PC-3 (cell line): ENCODE measurements around the gene MRPS24. TPM values are rescaled to one million over a fixed set of nuclear protein-coding genes. Genes with fewer than 3 reads are reported as not detected.
A peak's percentile ranks its signal among the peaks of the same experiment; 100 is the strongest.

Source experiments
- ATAC-seq: fragments of 200-7000 bp; cut with Tn5 transposase; 2 replicates; pipeline ENCODE4 v1.9.1; 2020; ENCODE audit warnings: mild to moderate bottlenecking, moderate library complexity
- Bru-seq: library from RNA; stranded (reverse); fragments of 400-500 nt; gene quantifications from one replicate; lab custom pipeline; 2021; lab: Mats Ljungman, UMichigan
- BruChase-seq, 2 experiments: library from RNA; stranded (reverse); fragments of 400-500 nt; gene quantifications; one replicate each; lab custom pipeline; 2021; lab: Mats Ljungman, UMichigan
- BruUV-seq: library from RNA; stranded (reverse); fragments of 400-500 nt; replicated peaks from 2 replicates; lab custom pipeline; 2021; lab: Mats Ljungman, UMichigan
- CTCF ChIA-PET: fragments of 300-600 bp; sonication (Branson Sonifier 250); formaldehyde crosslinking; loops from one replicate; lab custom pipeline; 2022; ENCODE audit warnings: antibody characterized with exemption; lab: Charles Lee
- POLR2A ChIA-PET: fragments of 300-600 bp; sonication (Branson Sonifier 250); formaldehyde crosslinking; loops from one replicate; lab custom pipeline; 2022; ENCODE audit warnings: antibody characterized with exemption; ENCODE audit not compliant: unreplicated experiment; lab: Charles Lee
- DNase-seq: peaks from one replicate; pipeline ENCODE4 v3.0.0-alpha.2; 2015
- H2AFZ ChIP-seq: fragments of 300-600 bp; sonication (generic); 2 replicates; pipeline ENCODE4 v1.6.0; 2016; ENCODE audit warnings: antibody characterized with exemption, low read length
- H3F3A ChIP-seq: fragments of 300-600 bp; sonication (generic); one replicate; pipeline ENCODE4 v1.6.0; 2017; ENCODE audit warnings: antibody characterized with exemption, low read length, control low read depth, mild to moderate bottlenecking; ENCODE audit not compliant: unreplicated experiment
- H3K27ac ChIP-seq: fragments of 300-600 bp; sonication (generic); 2 replicates; pipeline ENCODE4 v1.5.1; 2016; ENCODE audit warnings: mild to moderate bottlenecking, low read length
- H3K27me3 ChIP-seq: fragments of 300-600 bp; sonication (generic); 2 replicates; pipeline ENCODE4 v1.6.1; 2016; ENCODE audit warnings: low read length, mixed read lengths
- H3K36me3 ChIP-seq: fragments of 300-600 bp; sonication (generic); 2 replicates; pipeline ENCODE4 v1.6.1; 2016; ENCODE audit warnings: low read depth, mixed run types, low read length, mixed read lengths
- H3K4me1 ChIP-seq: fragments of 300-600 bp; sonication (generic); 2 replicates; pipeline ENCODE4 v1.5.1; 2016; ENCODE audit warnings: low read length; ENCODE audit not compliant: insufficient read depth
- H3K4me2 ChIP-seq: fragments of 300-600 bp; sonication (generic); 2 replicates; pipeline ENCODE4 v1.6.0; 2016; ENCODE audit warnings: low read length
- H3K4me3 ChIP-seq: fragments of 300-600 bp; sonication (generic); 2 replicates; pipeline ENCODE4 v1.5.1; 2016; ENCODE audit warnings: mild to moderate bottlenecking, low read length, mixed read lengths
- H3K79me2 ChIP-seq: fragments of 300-600 bp; sonication (generic); 2 replicates; pipeline ENCODE4 v1.6.1; 2017; ENCODE audit warnings: low read length, mixed read lengths
- H3K9ac ChIP-seq: fragments of 300-600 bp; sonication (generic); 2 replicates; pipeline ENCODE4 v1.6.0; 2016; ENCODE audit warnings: mild to moderate bottlenecking, low read length
- H3K9me2 ChIP-seq: fragments of 300-600 bp; sonication (generic); replicated peaks from 2 replicates; pipeline ENCODE4 v1.6.1; 2016; ENCODE audit warnings: mixed run types, low read length, mixed read lengths
- H3K9me3 ChIP-seq: fragments of 300-600 bp; sonication (generic); 2 replicates; pipeline ENCODE4 v1.6.1; 2016; ENCODE audit warnings: low read length, mixed read lengths
- H4K20me1 ChIP-seq: fragments of 300-600 bp; sonication (generic); 2 replicates; pipeline ENCODE4 v1.6.1; 2016; ENCODE audit warnings: low read length, mixed read lengths
- EZH2 ChIP-seq: fragments of 300-600 bp; sonication (generic); IDR thresholded peaks from one replicate; pipeline ENCODE4 v1.6.1; 2017; ENCODE audit warnings: antibody characterized with exemption, mild to moderate bottlenecking, low read length; ENCODE audit not compliant: unreplicated experiment
- EZH2phosphoT487 ChIP-seq: fragments of 300-600 bp; sonication (generic); IDR thresholded peaks from 2 replicates; pipeline ENCODE4 v1.6.1; 2018; ENCODE audit warnings: mild to moderate bottlenecking, antibody characterized with exemption, low read length, borderline replicate concordance
- intact Hi-C: fragments of 100-400 bp; cut with micrococcal nuclease; formaldehyde crosslinking; loops from 2 replicates; pipeline ENCODE4 v1.9.0; 2023
- long read RNA-seq: library from polyadenylated mRNA; unstranded; transcript quantifications from one replicate; pipeline ENCODE4 v2.0.0, GENCODE V29; 2021; ENCODE audit not compliant: unreplicated experiment
- total RNA-seq: library from RNA; depleted of rRNA; stranded (reverse); fragments of >200 nt; gene quantifications from 2 replicates; pipeline ENCODE4 v1.2.3, GENCODE V29; 2014; rRNA removed
- TF ChIP-seq, protein P1 (sequence below): fragments of 300-600 bp; sonication (generic); conservative IDR thresholded peaks from 2 replicates; pipeline ENCODE4 v1.5.1; 2017; ENCODE audit warnings: antibody characterized with exemption, low read depth, mild to moderate bottlenecking, low read length

Gene MRPS24
- total RNA-seq (199 and 200 TPM in 2 replicates), Bru-seq, nascent RNA (percentile 82 among the genes with signal in this experiment), BruChase-seq, experiment 1, labeled RNA remaining after a 6-hour chase (percentile 95 among the genes with signal in this experiment), BruChase-seq, experiment 2, labeled RNA remaining after a 2-hour chase (percentile 87 among the genes with signal in this experiment)
- long read RNA-seq, transcript MRPS24-205 (2 exons, 392 nt): minor isoform, 11 of 148 reads
- long read RNA-seq, transcript MRPS24-203 (3 exons, 743 nt): minor isoform, 19 of 148 reads
- long read RNA-seq, transcript MRPS24-201 (4 exons, 707 nt): major isoform, 116 of 148 reads
- long read RNA-seq, partial matches to known transcripts: 0 of 148 reads
- long read RNA-seq, other reads (novel, unspliced or antisense): 0 of 148 reads

GRCh38 chr7:43869006-43869866 is at the start of gene MRPS24:
MRPS24 (minus strand) TSS chr7:43869517; CDS start chr7:43869495, 22 bp downstream.
- intact Hi-C loops: no loop called here
- peak; percentile 82 for ATAC-seq
- Histone ChIP-seq H3K9ac (peak within 1 kb of the TSS; percentile 88), H3K36me3 (peaks cover 20% of the 10 kb centered on the region), H3K9me3 (no peaks in the 10 kb centered on the region), H3K4me2 (peak within 1 kb of the TSS; percentile 94), H3K9me2 (no peaks in the 10 kb centered on the region), H3F3A (peaks cover 9% of the 10 kb centered on the region), H3K4me1 (peaks cover 53% of the 10 kb centered on the region), H2AFZ (peak within 1 kb of the TSS; percentile 84), H3K27ac (peak within 1 kb of the TSS; percentile 100), H4K20me1 (no peaks in the 10 kb centered on the region), H3K4me3 (peak within 1 kb of the TSS; percentile 96), H3K27me3 (no peaks in the 10 kb centered on the region), H3K79me2 (peaks cover 14% of the 10 kb centered on the region)
- ChIA-PET POLR2A (interaction anchor here (0.5 to 0.7 kb wide), 8 partner anchors 35 to 1912 kb away, joined by 3 to 7 read pairs (median 4); no protein-coding TSS in a partner anchor), CTCF (interaction anchor here (1.0 kb wide), 1 partner anchor 36 kb away, joined by 3 read pairs; no protein-coding TSS in a partner anchor)
- TF ChIP-seq EZH2phosphoT487 (no peak), EZH2 (no peak)
- TF ChIP-seq, protein P1, sequence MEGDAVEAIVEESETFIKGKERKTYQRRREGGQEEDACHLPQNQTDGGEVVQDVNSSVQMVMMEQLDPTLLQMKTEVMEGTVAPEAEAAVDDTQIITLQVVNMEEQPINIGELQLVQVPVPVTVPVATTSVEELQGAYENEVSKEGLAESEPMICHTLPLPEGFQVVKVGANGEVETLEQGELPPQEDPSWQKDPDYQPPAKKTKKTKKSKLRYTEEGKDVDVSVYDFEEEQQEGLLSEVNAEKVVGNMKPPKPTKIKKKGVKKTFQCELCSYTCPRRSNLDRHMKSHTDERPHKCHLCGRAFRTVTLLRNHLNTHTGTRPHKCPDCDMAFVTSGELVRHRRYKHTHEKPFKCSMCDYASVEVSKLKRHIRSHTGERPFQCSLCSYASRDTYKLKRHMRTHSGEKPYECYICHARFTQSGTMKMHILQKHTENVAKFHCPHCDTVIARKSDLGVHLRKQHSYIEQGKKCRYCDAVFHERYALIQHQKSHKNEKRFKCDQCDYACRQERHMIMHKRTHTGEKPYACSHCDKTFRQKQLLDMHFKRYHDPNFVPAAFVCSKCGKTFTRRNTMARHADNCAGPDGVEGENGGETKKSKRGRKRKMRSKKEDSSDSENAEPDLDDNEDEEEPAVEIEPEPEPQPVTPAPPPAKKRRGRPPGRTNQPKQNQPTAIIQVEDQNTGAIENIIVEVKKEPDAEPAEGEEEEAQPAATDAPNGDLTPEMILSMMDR: no peak
- BruUV-seq: no TSS peak
- DNase-seq: peak; percentile 88

GRCh38 chr7:43915907-43916306 is 46.6 kb upstream of the MRPS24 start:
- ChIA-PET CTCF (interaction anchor here (0.6 kb wide), 1 partner anchor 24 kb away, joined by 4 read pairs; no protein-coding TSS in a partner anchor), POLR2A (no interaction called here)
- DNase-seq (no peak), ATAC-seq (no peak)
- Histone ChIP-seq H2AFZ (no peak overlapping the region), H3K9me3 (no peaks in the 10 kb centered on the region), H3K27ac (no peak overlapping the region), H3K4me1 (no peaks in the 10 kb centered on the region), H4K20me1 (no peaks in the 10 kb centered on the region), H3K4me3 (no peak overlapping the region), H3F3A (no peaks in the 10 kb centered on the region), H3K27me3 (no peaks in the 10 kb centered on the region), H3K9ac (no peak overlapping the region), H3K4me2 (no peak overlapping the region), H3K9me2 (no peaks in the 10 kb centered on the region), H3K79me2 (no peaks in the 10 kb centered on the region), H3K36me3 (no peaks in the 10 kb centered on the region)
- TF ChIP-seq, protein P1: no peak
- TF ChIP-seq EZH2 (no peak), EZH2phosphoT487 (no peak)
- BruUV-seq: no TSS peak
- intact Hi-C loops: no loop called here
